ENCODE measurements around the gene TWSG1.

The TWSG1 gene

GRCh38 chr18:9321017-9321452 lies 13.5 kb upstream of the TWSG1 start:
- Mint-ChIP-seq H3K27ac (peak overlapping the region in 1 of 3 experiments; percentile 14), H3K4me1 (peaks cover 5% of the 10 kb centered on the region), H3K4me3 (no peak overlapping the region), H3K9me3 (peaks cover 8% of the 10 kb centered on the region), H3K36me3 (ENCODE audit: low read depth) (peaks cover 5% of the 10 kb centered on the region), H3K27me3 (ENCODE audit: low read depth) (no peaks in the 10 kb centered on the region)
- TF ChIP-seq CTCF (IDR thresholded peaks at IDR 0.05; ENCODE audit: unreplicated experiment in 3 of 3): no peak

GRCh38 chr18:9321736-9322135 lies 12.8 kb upstream of the TWSG1 start:
- Mint-ChIP-seq H3K27me3 (ENCODE audit: low read depth) (no peaks in the 10 kb centered on the region), H3K4me3 (no peak overlapping the region), H3K27ac (no peak overlapping the region), H3K36me3 (ENCODE audit: low read depth) (peaks cover 5% of the 10 kb centered on the region), H3K4me1 (peaks cover 5% of the 10 kb centered on the region), H3K9me3 (peaks cover 10% of the 10 kb centered on the region)
- TF ChIP-seq CTCF (IDR thresholded peaks at IDR 0.05; ENCODE audit: unreplicated experiment in 3 of 3): no peak

- peaks cover 5% of the 10 kb centered on the region for H3K4me1 Mint-ChIP-seq
- no peak for TF ChIP-seq CTCF (IDR thresholded peaks at IDR 0.05; ENCODE audit: unreplicated experiment in 3 of 3)
- H3K27ac Mint-ChIP-seq: no peak overlapping the region
- no peak overlapping the region for H3K4me3 Mint-ChIP-seq
- peaks cover 5% of the 10 kb centered on the region for H3K36me3 Mint-ChIP-seq (ENCODE audit: low read depth)
- H3K27me3 Mint-ChIP-seq (ENCODE audit: low read depth): no peaks in the 10 kb centered on the region
- peaks cover 16% of the 10 kb centered on the region for H3K9me3 Mint-ChIP-seq
Observed at GRCh38 chr18:9322744-9323143, 11.8 kb upstream of the TWSG1 start.

- no peak overlapping the region for H3K27ac Mint-ChIP-seq
- no peaks in the 10 kb centered on the region for H3K27me3 Mint-ChIP-seq (ENCODE audit: low read depth)
- H3K4me3 Mint-ChIP-seq: no peak overlapping the region
- H3K4me1 Mint-ChIP-seq: peaks cover 5% of the 10 kb centered on the region
- no peak for TF ChIP-seq CTCF (IDR thresholded peaks at IDR 0.05; ENCODE audit: unreplicated experiment in 3 of 3)
- H3K9me3 Mint-ChIP-seq: peaks cover 17% of the 10 kb centered on the region
- H3K36me3 Mint-ChIP-seq (ENCODE audit: low read depth): peaks cover 5% of the 10 kb centered on the region
Observed at GRCh38 chr18:9323750-9324445, 10.7 kb upstream of the TWSG1 start.

GRCh38 chr18:9325716-9326115 lies 8.9 kb upstream of the TWSG1 start:
- no peak overlapping the region for H3K4me3 Mint-ChIP-seq
- TF ChIP-seq CTCF (IDR thresholded peaks at IDR 0.05; ENCODE audit: unreplicated experiment in 3 of 3): no peak
- H3K27me3 Mint-ChIP-seq (ENCODE audit: low read depth): no peaks in the 10 kb centered on the region
- H3K36me3 Mint-ChIP-seq (ENCODE audit: low read depth): peaks cover 5% of the 10 kb centered on the region
- H3K9me3 Mint-ChIP-seq: peaks cover 18% of the 10 kb centered on the region
- H3K4me1 Mint-ChIP-seq: peaks cover 5% of the 10 kb centered on the region
- H3K27ac Mint-ChIP-seq: no peak overlapping the region

GRCh38 chr18:9328776-9329175 lies 5.8 kb upstream of the TWSG1 start:
- no peak overlapping the region for H3K4me3 Mint-ChIP-seq
- peaks cover 16% of the 10 kb centered on the region for H3K9me3 Mint-ChIP-seq
- no peaks in the 10 kb centered on the region for H3K36me3 Mint-ChIP-seq (ENCODE audit: low read depth)
- TF ChIP-seq CTCF (IDR thresholded peaks at IDR 0.05; ENCODE audit: unreplicated experiment in 3 of 3): no peak
- H3K27ac Mint-ChIP-seq: no peak overlapping the region
- H3K27me3 Mint-ChIP-seq (ENCODE audit: low read depth): no peaks in the 10 kb centered on the region
- no peaks in the 10 kb centered on the region for H3K4me1 Mint-ChIP-seq

Data from nephron (organoid).